SU-DHL-6 (cell line): Measurements from ENCODE around the gene CALML4.
"Not testable (repeated sequence)": the region's sequence is repeated elsewhere in the genome, so short reads cannot be mapped to it uniquely, and the experiment has no call there.

Experiments used
- H2AFZ ChIP-seq: fragments of 200-600 bp; sonication (generic); 2 replicates; pipeline ENCODE4 v1.6.1; 2014; ENCODE audit warnings: low read depth, mild to moderate bottlenecking, moderate library complexity, mixed read lengths, antibody characterized with exemption, low read length; ENCODE audit not compliant: severe bottlenecking
- H3F3A ChIP-seq: fragments of 200-600 bp; shearing (Covaris generic); 2 replicates; pipeline ENCODE4 v1.6.0; 2016; ENCODE audit warnings: antibody characterized with exemption, mild to moderate bottlenecking; ENCODE audit not compliant: insufficient read depth
- H3K27ac ChIP-seq: fragments of 200-600 bp; sonication (generic); 2 replicates; pipeline ENCODE4 v1.5.1; 2016; ENCODE audit warnings: low read depth, mild to moderate bottlenecking, low read length, moderate library complexity, mixed read lengths
- H3K27me3 ChIP-seq: fragments of 200-600 bp; sonication (generic), shearing (Covaris generic); 2 replicates; pipeline ENCODE4 v1.6.0; 2014; ENCODE audit warnings: mild to moderate bottlenecking, low read length
- H3K36me3 ChIP-seq: fragments of 200-600 bp; sonication (generic); 2 replicates; pipeline ENCODE4 v1.6.1; 2014; ENCODE audit warnings: mild to moderate bottlenecking, low read length, mixed read lengths
- H3K4me2 ChIP-seq: fragments of 300-600, 200-600 bp; shearing (Covaris generic), sonication (generic); 2 replicates; pipeline ENCODE4 v1.6.0; 2014; ENCODE audit warnings: low read length, low read depth, mild to moderate bottlenecking; ENCODE audit not compliant: poor library complexity, severe bottlenecking
- H3K4me3 ChIP-seq: fragments of 200-600 bp; sonication (generic); 2 replicates; pipeline ENCODE4 v1.5.1; 2014; ENCODE audit warnings: antibody characterized with exemption, low read length, mild to moderate bottlenecking, mixed read lengths; ENCODE audit not compliant: insufficient read depth, poor library complexity, severe bottlenecking
- H3K79me2 ChIP-seq: fragments of 200-600 bp; sonication (generic); 2 replicates; pipeline ENCODE4 v1.6.1; 2014; ENCODE audit warnings: mild to moderate bottlenecking, low read length, moderate library complexity; ENCODE audit not compliant: insufficient read depth
- H3K9ac ChIP-seq: fragments of 200-600 bp; sonication (generic); 2 replicates; pipeline ENCODE4 v1.7.0; 2014; ENCODE audit warnings: mild to moderate bottlenecking, low read length
- H3K9me2 ChIP-seq: fragments of 200-600 bp; sonication (generic); replicated peaks from 2 replicates; pipeline ENCODE4 v1.6.1; 2014; ENCODE audit warnings: low read length; ENCODE audit not compliant: insufficient read depth
- H3K9me3 ChIP-seq: fragments of 200-600 bp; sonication (generic); 2 replicates; pipeline ENCODE4 v1.6.1; 2014; ENCODE audit warnings: low read length, mixed read lengths; ENCODE audit not compliant: insufficient read depth
- H4K20me1 ChIP-seq: fragments of 200-600 bp; sonication (generic); 2 replicates; pipeline ENCODE4 v1.6.1; 2014; ENCODE audit warnings: low read depth, mild to moderate bottlenecking, antibody characterized with exemption, low read length, moderate library complexity, mixed read lengths
- CTCF ChIP-seq: fragments of 200-600 bp; sonication (generic); IDR thresholded peaks from one replicate; pipeline ENCODE4 v1.5.1; 2017; ENCODE audit warnings: antibody characterized with exemption, mild to moderate bottlenecking, low read length, moderate library complexity; ENCODE audit not compliant: insufficient read depth, poor library complexity, severe bottlenecking
- EZH2phosphoT487 ChIP-seq: fragments of 200-600 bp; sonication (generic), shearing (Covaris generic); conservative IDR thresholded peaks from 2 replicates; pipeline ENCODE4 v1.6.1; 2018; ENCODE audit warnings: mild to moderate bottlenecking, antibody characterized with exemption, low read length, moderate library complexity, mixed read lengths

Gene CALML4

GRCh38 chr15:68227643-68228142 lies 22.6 kb upstream of the CALML4 start:
- Histone ChIP-seq H3K27me3 (no peaks in the 10 kb centered on the region), H3K79me2 (peaks cover 64% of the 10 kb centered on the region), H4K20me1 (no peaks in the 10 kb centered on the region), H3K27ac (peak overlapping the region; percentile 91), H3K36me3 (no peaks in the 10 kb centered on the region), H3K4me2 (peak overlapping the region; percentile 89), H3K9me3 (no peaks in the 10 kb centered on the region), H3F3A (peaks cover 8% of the 10 kb centered on the region), H2AFZ (no peak overlapping the region), H3K9ac (peak overlapping the region; percentile 99), H3K4me3 (peak overlapping the region; percentile 84), H3K9me2 (no peaks in the 10 kb centered on the region)
- TF ChIP-seq EZH2phosphoT487 (no peak), CTCF (no peak)

GRCh38 chr15:68225442-68225841 lies 20.3 kb upstream of the CALML4 start:
- not testable (repeated sequence) for H3K36me3 ChIP-seq, H3F3A ChIP-seq, H3K27me3 ChIP-seq, H3K9ac ChIP-seq, H4K20me1 ChIP-seq, H3K9me3 ChIP-seq, H3K9me2 ChIP-seq, H3K4me3 ChIP-seq, H2AFZ ChIP-seq
- H3K79me2 ChIP-seq = peaks cover 66% of the 10 kb centered on the region
- H3K4me2 ChIP-seq = peak overlapping the region; percentile 60
- H3K27ac ChIP-seq = peak overlapping the region; percentile 69

- Histone ChIP-seq H4K20me1 (no peaks in the 10 kb centered on the region), H3K4me3 (no peak overlapping the region), H3K9me2 (no peaks in the 10 kb centered on the region), H3K9me3 (no peaks in the 10 kb centered on the region), H3K9ac (no peak overlapping the region), H3K27ac (peak overlapping the region; percentile 69), H3K4me2 (peak overlapping the region; percentile 60), H2AFZ (no peak overlapping the region), H3K79me2 (peaks cover 74% of the 10 kb centered on the region), H3K27me3 (no peaks in the 10 kb centered on the region), H3F3A (peaks cover 4% of the 10 kb centered on the region), H3K36me3 (no peaks in the 10 kb centered on the region)
- no peak for TF ChIP-seq EZH2phosphoT487
- TF ChIP-seq CTCF = no peak
These were observed 19.6 kb upstream of the CALML4 start for GRCh38 chr15:68224546-68225250.

- TF ChIP-seq CTCF = no peak
- TF ChIP-seq EZH2phosphoT487 = no peak
- H3F3A ChIP-seq = peaks cover 4% of the 10 kb centered on the region
- H3K9ac ChIP-seq = no peak overlapping the region
- H3K36me3 ChIP-seq = no peaks in the 10 kb centered on the region
- peaks cover 79% of the 10 kb centered on the region for H3K79me2 ChIP-seq
- H3K9me3 ChIP-seq = no peaks in the 10 kb centered on the region
- no peaks in the 10 kb centered on the region for H3K9me2 ChIP-seq
- H4K20me1 ChIP-seq = no peaks in the 10 kb centered on the region
- H3K4me3 ChIP-seq = no peak overlapping the region
- no peak overlapping the region for H2AFZ ChIP-seq
- H3K4me2 ChIP-seq = no peak overlapping the region
- H3K27me3 ChIP-seq = no peaks in the 10 kb centered on the region
- H3K27ac ChIP-seq = no peak overlapping the region
These were observed 19.0 kb upstream of the CALML4 start for GRCh38 chr15:68224108-68224507.
